GM13976 (cell line): ENCODE measurements around the gene AKAIN1.

Experiments
- DNase-seq: peaks from one replicate; pipeline ENCODE4 v3.0.0; 2012; ENCODE audit warnings: low spot score
- in situ Hi-C: fragments of 300-500 bp; cut with MboI; formaldehyde crosslinking; loops from one replicate; pipeline ENCODE4 v1.12.0; 2022; ENCODE audit warnings: low sequenced_read_pairs, mixed read lengths, inconsistent platforms; ENCODE audit not compliant: unreplicated experiment
- TF ChIP-seq, protein P1 (sequence below): IDR thresholded peaks from 2 replicates; pipeline ENCODE4 v1.5.1; 2012; ENCODE audit warnings: borderline replicate concordance, mild to moderate bottlenecking; ENCODE audit not compliant: insufficient read depth; ENCODE audit errors: extremely low read depth, missing control alignments, control extremely low read depth

Gene AKAIN1

DNA sequence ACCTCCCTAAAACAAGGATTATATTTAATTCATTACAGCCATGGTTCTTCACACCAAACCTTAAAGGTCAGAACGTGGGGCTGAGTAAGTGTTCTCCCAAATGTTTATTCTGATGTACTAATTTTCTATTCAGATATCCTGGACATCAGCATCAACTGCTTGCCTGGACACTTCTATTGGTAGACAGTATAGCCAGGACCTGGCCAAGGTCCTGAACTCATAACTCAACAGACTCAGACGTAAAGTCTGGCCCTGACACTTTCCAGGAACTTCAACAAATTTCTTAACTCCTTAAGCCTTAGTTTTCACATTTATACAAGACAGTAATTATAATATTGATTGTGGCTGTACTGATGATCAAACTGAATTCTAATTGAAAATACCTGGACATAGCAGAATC lies 89.1 kb downstream of the AKAIN1 start:
- in situ Hi-C loops, result no loop called here
- no peak for DNase-seq
- TF ChIP-seq, protein P1, sequence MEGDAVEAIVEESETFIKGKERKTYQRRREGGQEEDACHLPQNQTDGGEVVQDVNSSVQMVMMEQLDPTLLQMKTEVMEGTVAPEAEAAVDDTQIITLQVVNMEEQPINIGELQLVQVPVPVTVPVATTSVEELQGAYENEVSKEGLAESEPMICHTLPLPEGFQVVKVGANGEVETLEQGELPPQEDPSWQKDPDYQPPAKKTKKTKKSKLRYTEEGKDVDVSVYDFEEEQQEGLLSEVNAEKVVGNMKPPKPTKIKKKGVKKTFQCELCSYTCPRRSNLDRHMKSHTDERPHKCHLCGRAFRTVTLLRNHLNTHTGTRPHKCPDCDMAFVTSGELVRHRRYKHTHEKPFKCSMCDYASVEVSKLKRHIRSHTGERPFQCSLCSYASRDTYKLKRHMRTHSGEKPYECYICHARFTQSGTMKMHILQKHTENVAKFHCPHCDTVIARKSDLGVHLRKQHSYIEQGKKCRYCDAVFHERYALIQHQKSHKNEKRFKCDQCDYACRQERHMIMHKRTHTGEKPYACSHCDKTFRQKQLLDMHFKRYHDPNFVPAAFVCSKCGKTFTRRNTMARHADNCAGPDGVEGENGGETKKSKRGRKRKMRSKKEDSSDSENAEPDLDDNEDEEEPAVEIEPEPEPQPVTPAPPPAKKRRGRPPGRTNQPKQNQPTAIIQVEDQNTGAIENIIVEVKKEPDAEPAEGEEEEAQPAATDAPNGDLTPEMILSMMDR, result no peak

DNA sequence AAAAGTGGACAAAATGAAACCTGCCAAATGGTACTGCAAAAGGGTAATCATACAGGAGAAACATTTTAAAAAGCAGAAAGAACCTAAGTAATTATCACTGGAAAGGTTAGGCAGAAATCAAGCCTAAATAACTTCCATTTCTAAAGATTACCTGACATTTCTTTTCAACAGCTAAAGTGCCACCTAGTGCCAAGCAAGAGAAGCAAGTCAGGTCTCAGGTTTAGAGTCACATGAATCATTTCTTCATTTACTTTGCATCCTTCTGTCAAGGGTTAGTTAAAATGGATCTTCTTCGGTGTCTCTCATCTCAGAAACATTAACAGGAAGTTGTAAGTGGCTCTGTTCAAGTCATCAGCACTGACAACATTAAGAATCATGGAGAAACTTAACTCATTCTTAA lies 90.3 kb downstream of the AKAIN1 start:
- in situ Hi-C loops, result no loop called here

DNA sequence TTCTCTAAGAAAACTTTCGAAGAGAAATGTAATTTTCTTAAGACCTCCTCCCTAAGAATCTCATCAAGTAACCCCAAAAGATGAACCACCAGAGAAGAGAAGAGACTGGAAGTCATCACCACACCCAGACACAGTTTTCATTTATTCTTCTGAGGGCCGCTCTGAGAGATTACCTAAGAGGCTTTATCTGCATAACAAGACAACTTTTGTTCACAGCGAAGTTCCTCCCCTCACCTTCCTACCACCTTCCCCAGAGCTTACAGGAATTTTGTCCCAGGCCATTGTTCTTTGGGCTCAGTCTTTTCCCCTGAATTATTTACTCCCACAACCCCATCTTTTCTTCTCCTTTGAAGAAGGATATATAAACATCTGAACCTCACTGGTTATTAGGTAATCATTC lies 92.8 kb downstream of the AKAIN1 start:
- in situ Hi-C loops, result no loop called here
- TF ChIP-seq, protein P1, result no peak
- no peak for DNase-seq

More for the DNA sequence above, 90.3 kb downstream of the AKAIN1 start:
- no peak for DNase-seq
- TF ChIP-seq, protein P1, result no peak

DNA sequence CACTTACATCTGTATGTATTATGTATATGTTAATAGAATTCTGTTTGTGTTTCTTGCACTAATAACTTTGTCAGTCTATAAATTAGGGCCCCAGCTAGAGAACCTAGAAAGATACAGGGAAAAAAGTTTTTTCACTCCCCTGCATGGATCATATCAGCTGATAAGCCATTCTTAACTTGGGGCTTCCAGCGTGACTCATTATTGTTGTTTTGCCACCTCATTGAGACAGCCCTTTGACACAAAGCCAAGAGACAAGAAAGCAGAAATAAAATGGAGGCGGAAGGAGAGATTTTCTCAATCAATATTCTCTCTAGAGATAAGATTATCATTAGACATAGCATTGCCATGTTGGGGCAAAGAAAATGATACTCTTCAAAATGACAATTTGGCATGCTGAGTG lies 93.4 kb downstream of the AKAIN1 start:
- TF ChIP-seq, protein P1, result no peak
- no peak for DNase-seq
- in situ Hi-C loops, result no loop called here

DNA sequence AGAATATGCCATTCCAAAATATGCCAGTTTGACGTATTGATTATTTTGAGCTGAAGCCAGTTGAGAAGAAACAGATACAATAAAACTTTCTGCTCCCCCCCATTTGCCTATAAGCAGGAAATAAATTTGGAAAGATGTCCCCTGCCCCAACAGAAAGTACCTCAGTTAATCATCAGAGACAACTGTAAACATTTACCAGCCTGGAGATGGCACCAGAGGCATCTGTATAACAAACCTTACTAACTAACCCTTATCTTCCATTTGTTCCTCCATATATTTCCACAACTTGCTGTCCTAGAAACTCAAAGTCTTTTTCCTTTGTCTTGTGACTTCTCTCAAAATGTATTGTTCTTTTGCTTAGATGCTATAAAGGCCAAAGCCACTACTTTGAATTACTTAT lies 93.8 kb downstream of the AKAIN1 start:
- TF ChIP-seq, protein P1, result no peak
- in situ Hi-C loops, result no loop called here
- no peak for DNase-seq

DNA sequence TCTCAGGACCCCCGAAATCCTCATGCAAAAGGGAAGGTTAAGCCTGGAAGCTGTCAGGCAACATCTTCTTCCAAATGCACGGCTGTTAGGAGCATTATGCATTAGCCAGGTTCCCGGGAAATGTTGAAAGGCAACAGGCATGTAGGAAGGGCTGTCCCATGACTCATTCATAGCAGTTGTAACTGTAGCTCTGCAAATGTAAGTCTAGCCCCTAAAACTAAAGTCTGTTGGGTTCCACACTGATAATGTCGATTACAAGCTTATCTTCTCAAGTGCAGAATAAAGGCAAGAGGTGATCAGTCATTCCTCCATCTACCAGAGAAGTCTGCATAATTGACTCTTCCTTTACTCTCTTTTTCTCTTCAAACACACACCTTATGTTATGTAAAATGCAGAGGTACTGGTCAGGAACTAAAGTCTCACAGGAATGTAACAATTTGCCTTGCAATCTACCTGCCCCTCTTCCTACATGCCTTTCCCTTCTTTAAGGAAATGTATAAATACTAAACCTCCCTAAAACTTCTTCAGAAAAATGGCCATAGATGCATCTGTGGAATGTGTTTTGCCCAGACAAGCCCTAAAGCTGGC lies 99.8 kb downstream of the AKAIN1 start:
- no peak for DNase-seq
- in situ Hi-C loops, result no loop called here
- TF ChIP-seq, protein P1, result no peak
